IMR-90 (cell line): ENCODE results near the gene TVP23C.

Source experiments
- MAZ ChIP-seq: IDR thresholded peaks from 2 replicates; pipeline ENCODE4 v1.6.1; 2012; ENCODE audit warnings: low read depth, mild to moderate bottlenecking, low read length, improper control_type of control experiment, moderate library complexity, borderline replicate concordance
- POLR2A ChIP-seq: IDR thresholded peaks from 2 replicates; pipeline ENCODE4 v1.6.1; 2012; ENCODE audit warnings: mild to moderate bottlenecking, low read depth, low read length

- TF ChIP-seq POLR2A: no peak
- no peak for TF ChIP-seq MAZ
These were observed 79.9 kb downstream of the TVP23C start for GRCh38 chr17:15483431-15483830.
